ENCODE results near the gene TBL1X.
A peak's percentile ranks its signal among the peaks of the same experiment; 100 is the strongest.
"Not testable (repeated sequence)": the region's sequence is repeated elsewhere in the genome, so short reads cannot be mapped to it uniquely, and the experiment has no call there.

Gene TBL1X

GRCh38 chrX:9459186-9459748, 5.6 kb upstream of the TBL1X start:
- DNase-seq, result no peak

GRCh38 chrX:9461087-9461486, 3.8 kb upstream of the TBL1X start:
- no peak for DNase-seq

- DNase-seq, result no peak
Measured at GRCh38 chrX:9462456-9462855, 2.4 kb upstream of the TBL1X start.

GRCh38 chrX:9465380-9466123, 694 bp downstream of the TBL1X start:
- peak; percentile 42 for DNase-seq

GRCh38 chrX:9466124-9466495, 1.3 kb downstream of the TBL1X start:
- DNase-seq, result peak; percentile 17

GRCh38 chrX:9466736-9467135, 1.9 kb downstream of the TBL1X start:
- no peak for DNase-seq

- no peak for DNase-seq
Measured at GRCh38 chrX:9467146-9467545, 2.3 kb downstream of the TBL1X start.

GRCh38 chrX:9467751-9468150, 2.9 kb downstream of the TBL1X start:
- no peak for DNase-seq

- DNase-seq, result no peak
Measured at GRCh38 chrX:9471571-9471985, 6.7 kb downstream of the TBL1X start.

- no peak for DNase-seq
Measured at GRCh38 chrX:9473708-9474107, 8.8 kb downstream of the TBL1X start.

GRCh38 chrX:9475417-9475816, 10.6 kb downstream of the TBL1X start:
- not testable (repeated sequence) for DNase-seq

- no peak for DNase-seq
Measured at GRCh38 chrX:9475984-9476383, 11.1 kb downstream of the TBL1X start.

GRCh38 chrX:9476810-9477575, 12.1 kb downstream of the TBL1X start:
- no peak for DNase-seq

- no peak for DNase-seq
Measured at GRCh38 chrX:9482408-9482807, 17.6 kb downstream of the TBL1X start.

- no peak for DNase-seq
Measured at GRCh38 chrX:9482837-9483236, 18.0 kb downstream of the TBL1X start.

- no peak for DNase-seq
Measured at GRCh38 chrX:9483376-9483775, 18.5 kb downstream of the TBL1X start.

GRCh38 chrX:9486786-9487387, 22.0 kb downstream of the TBL1X start:
- no peak for DNase-seq

- DNase-seq, result no peak
Measured at GRCh38 chrX:9488586-9488985, 23.7 kb downstream of the TBL1X start.

- no peak for DNase-seq
Measured at GRCh38 chrX:9489234-9489633, 24.4 kb downstream of the TBL1X start.

GRCh38 chrX:9492901-9493300, 28.0 kb downstream of the TBL1X start:
- DNase-seq, result no peak

- DNase-seq, result no peak
Measured at GRCh38 chrX:9493936-9494335, 29.1 kb downstream of the TBL1X start.

GRCh38 chrX:9494771-9495170, 29.9 kb downstream of the TBL1X start:
- DNase-seq, result no peak

GRCh38 chrX:9495496-9495895, 30.6 kb downstream of the TBL1X start:
- no peak for DNase-seq

GRCh38 chrX:9498236-9498635, 33.4 kb downstream of the TBL1X start:
- DNase-seq, result no peak
